ENCODE results near the gene MVD.
"Not testable (repeated sequence)": the region's sequence is repeated elsewhere in the genome, so short reads cannot be mapped to it uniquely, and the experiment has no call there.

MVD gene

GRCh38 chr16:88685156-88686061 is 22.5 kb upstream of the MVD start:
- H3K27ac ChIP-seq, result no peak overlapping the region
- no peak for DNase-seq (ENCODE audit: low read depth, low spot score)

- H3K27ac ChIP-seq, result no peak overlapping the region
These were observed 21.8 kb upstream of the MVD start for GRCh38 chr16:88684569-88685155.

GRCh38 chr16:88681709-88682451 is 19.0 kb upstream of the MVD start:
- no peak for DNase-seq (ENCODE audit: low read depth, low spot score)
- H3K27ac ChIP-seq, result no peak overlapping the region

More at GRCh38 chr16:88684569-88685155, 21.8 kb upstream of the MVD start:
- no peak for DNase-seq (ENCODE audit: low read depth, low spot score)

- H3K27ac ChIP-seq, result no peak overlapping the region
- DNase-seq (ENCODE audit: low read depth, low spot score), result no peak
These were observed 18.3 kb upstream of the MVD start for GRCh38 chr16:88681084-88681680.

- DNase-seq (ENCODE audit: low read depth, low spot score), result no peak
- no peak overlapping the region for H3K27ac ChIP-seq
These were observed 17.7 kb upstream of the MVD start for GRCh38 chr16:88680554-88681083.

GRCh38 chr16:88678224-88678979 is 15.5 kb upstream of the MVD start:
- H3K27ac ChIP-seq, result no peak overlapping the region
- DNase-seq (ENCODE audit: low read depth, low spot score), result no peak

GRCh38 chr16:88677721-88678120 is 14.8 kb upstream of the MVD start:
- DNase-seq (ENCODE audit: low read depth, low spot score), result no peak
- no peak overlapping the region for H3K27ac ChIP-seq

- no peak for DNase-seq (ENCODE audit: low read depth, low spot score)
These were observed 13.8 kb upstream of the MVD start for GRCh38 chr16:88676502-88677242.

GRCh38 chr16:88673716-88674379 is 11.0 kb upstream of the MVD start:
- no peak overlapping the region for H3K27ac ChIP-seq
- no peak for DNase-seq (ENCODE audit: low read depth, low spot score)

More at GRCh38 chr16:88676502-88677242, 13.8 kb upstream of the MVD start:
- no peak overlapping the region for H3K27ac ChIP-seq

GRCh38 chr16:88672776-88673175 is 9.9 kb upstream of the MVD start:
- no peak for DNase-seq (ENCODE audit: low read depth, low spot score)
- H3K27ac ChIP-seq, result no peak overlapping the region

GRCh38 chr16:88671806-88672205 is 8.9 kb upstream of the MVD start:
- no peak overlapping the region for H3K27ac ChIP-seq
- no peak for DNase-seq (ENCODE audit: low read depth, low spot score)

GRCh38 chr16:88669980-88670379 is 7.1 kb upstream of the MVD start:
- no peak overlapping the region for H3K27ac ChIP-seq
- DNase-seq (ENCODE audit: low read depth, low spot score), result no peak

GRCh38 chr16:88669493-88669892 is 6.6 kb upstream of the MVD start:
- H3K27ac ChIP-seq; DNase-seq (ENCODE audit: low read depth, low spot score): not testable (repeated sequence)

- no peak overlapping the region for H3K27ac ChIP-seq
- no peak for DNase-seq (ENCODE audit: low read depth, low spot score)
These were observed 4.6 kb upstream of the MVD start for GRCh38 chr16:88667461-88667860.

- no peak overlapping the region for H3K27ac ChIP-seq
- DNase-seq (ENCODE audit: low read depth, low spot score), result no peak
These were observed 2.7 kb upstream of the MVD start for GRCh38 chr16:88665570-88665969.

GRCh38 chr16:88665148-88665547 is 2.3 kb upstream of the MVD start:
- no peak for DNase-seq (ENCODE audit: low read depth, low spot score)
- no peak overlapping the region for H3K27ac ChIP-seq

- peak overlapping the region; percentile 66 for H3K27ac ChIP-seq
- DNase-seq (ENCODE audit: low read depth, low spot score), result no peak
These were observed 559 bp downstream of the MVD start for GRCh38 chr16:88662222-88662842.

GRCh38 chr16:88661468-88661867 is 1.4 kb downstream of the MVD start:
- no peak overlapping the region for H3K27ac ChIP-seq
- DNase-seq (ENCODE audit: low read depth, low spot score), result no peak
